NCI-H128 (cell line): ENCODE data around the gene ROR2.

ENCODE experiments used
- DNase-seq: peaks from one replicate; lab custom pipeline; 2025; ENCODE audit not compliant: unreplicated experiment; lab: John Stamatoyannopoulos, UW

Gene ROR2

DNA sequence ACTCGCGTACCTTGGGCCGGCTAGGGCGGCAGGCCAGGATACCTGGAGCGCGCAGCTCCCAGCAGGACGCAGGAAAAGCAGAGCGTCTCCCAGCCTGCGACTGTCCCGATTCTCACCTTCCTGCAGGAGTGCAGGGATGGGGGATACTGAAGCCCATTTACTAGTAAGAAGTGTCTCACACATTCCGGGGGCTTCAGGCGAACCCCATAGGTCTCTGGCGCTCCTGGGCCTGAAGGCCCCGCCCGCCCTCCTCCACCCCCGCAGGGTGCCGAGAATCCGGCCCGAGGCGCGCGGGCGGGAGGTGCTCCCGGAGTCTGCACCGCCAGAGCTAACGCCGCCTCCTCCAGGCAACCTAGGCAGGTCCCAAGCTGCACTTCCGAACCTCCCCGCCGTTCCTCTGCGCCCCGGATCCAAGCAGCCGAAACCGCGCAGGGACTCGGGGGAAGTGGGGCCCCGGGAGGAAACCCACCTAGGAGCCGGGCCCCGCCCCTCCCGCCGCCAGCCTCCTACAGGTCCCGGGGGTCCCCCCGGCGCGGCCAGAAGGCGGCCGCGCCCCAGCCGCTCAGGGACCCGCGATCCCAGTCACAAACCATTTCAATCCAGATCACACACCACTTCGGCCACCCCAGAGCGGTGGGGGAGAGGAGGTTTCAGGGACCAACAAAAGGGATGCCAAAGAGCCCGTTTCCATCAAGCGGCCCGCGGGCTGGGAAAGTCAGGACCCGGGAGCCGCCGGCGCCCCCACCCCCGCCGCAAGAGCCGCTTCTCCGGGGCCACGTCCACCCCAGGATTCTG, 1.2 kb downstream of the ROR2 start:
- no peak for DNase-seq

DNA sequence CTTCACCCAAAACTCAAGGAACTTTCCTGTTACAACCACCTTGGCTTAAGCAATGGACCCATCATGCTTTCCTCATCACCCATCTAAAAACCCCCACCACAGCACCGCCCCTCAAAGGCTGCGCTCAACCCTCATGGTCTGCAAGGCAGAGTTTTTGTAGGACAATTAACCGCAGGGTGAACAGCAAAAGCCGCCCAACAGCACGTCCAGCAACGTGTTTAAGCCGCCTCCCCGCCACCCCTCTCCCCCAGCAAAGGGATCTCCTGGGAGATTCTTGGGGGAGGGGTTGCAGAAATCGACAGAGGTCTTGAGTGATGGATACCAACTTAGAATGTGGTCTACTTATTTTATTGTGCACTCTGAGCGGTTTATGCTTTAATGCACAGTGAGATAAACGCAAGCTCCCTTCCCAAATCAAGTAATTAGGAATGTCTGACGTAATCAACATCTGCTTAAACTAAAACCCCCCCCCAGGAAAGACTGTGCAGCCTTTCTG, 1.9 kb downstream of the ROR2 start:
- no peak for DNase-seq

DNA sequence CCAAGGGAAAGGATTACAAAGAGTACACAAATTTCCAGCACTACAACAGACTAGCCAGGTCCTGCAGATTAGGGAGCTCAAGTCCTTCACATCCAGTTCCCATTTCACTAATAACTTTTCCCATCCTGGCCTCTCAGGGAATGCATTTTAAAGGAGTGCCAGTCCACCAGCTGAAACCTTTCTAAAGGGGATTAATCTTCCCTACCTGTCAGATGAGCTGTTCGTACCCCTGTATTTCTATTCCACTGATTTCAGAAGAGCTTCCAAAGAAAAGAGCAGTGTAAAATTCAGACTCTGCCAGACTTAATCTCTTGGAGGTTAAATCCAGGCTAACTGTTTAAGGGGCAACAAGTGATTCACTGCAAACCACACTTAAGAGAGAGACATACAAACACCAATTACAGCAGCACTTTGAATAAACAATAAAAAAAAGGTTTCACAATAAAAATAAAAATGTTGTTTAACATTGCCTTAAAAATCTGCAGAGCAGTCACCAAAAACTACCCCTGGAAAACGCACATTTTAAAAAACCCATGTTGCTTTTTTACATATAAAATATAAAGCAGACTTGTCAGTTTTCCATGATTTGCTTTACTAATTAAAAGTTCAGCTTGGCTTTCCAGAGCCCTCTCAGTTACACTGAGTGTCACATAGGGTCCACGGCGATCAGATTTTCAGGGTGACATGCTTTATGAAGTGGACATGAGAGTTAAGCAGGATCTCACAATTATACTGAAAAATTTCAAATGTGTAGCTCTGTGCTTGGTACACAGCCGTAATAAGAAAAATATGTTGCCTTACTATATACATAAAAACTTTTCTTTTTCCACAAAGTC, 3.2 kb downstream of the ROR2 start:
- no peak for DNase-seq

DNA sequence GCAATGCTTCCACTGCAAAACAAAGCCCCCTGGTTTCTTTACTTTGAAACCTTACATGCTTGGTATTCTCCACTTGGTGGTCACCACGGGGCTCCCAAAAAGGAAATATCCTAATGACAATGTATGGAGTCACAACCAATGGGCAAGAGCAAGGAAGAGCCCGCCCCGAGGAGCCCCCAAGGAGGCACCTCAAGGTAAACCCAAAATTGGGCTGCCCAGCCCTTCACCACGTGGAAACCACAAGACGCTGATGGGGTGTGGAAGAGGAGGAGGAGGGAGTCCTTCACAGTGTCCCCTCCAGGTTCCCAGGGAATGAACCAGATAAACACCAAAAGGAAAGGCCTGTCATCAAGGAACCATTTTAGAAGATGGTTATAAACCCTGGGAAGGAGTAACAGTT, 3.8 kb downstream of the ROR2 start:
- DNase-seq, result no peak

DNA sequence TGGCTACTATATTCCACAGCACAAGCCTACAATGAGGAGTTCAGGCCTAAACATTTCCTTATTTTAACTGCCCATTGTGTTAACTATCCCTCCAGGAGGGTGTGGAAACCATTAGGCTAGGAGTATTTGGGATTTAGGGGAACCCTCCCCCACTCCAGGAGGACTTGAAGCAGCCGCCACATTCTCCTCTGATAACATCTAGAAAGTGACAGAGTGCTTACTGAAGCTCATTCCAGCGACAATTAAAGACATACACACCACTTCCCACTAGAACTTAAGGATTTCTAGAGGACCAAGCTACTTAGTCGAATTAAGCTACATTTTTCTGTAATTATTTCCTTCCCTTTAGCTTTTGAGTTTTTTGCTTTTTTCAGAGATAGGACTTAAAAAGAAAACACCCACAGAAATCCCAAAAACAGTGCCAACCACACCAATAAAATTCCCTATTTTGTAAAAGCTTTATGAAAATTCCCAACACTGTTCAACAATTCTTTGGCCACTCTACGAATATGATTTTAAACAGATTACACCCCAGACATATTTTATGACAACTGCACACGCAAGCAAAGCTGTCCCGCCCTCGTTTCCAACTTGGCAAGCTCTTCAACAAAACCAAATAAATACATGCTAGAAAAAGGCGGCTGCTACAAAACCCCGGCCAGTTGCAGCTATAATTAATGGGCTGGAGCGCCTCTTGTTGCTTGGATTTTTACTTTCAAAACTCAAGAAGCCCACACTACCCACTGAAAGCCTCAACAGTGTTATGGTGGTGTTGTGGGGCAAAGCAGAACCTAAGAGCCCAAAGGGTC, 4.5 kb downstream of the ROR2 start:
- no peak for DNase-seq

DNA sequence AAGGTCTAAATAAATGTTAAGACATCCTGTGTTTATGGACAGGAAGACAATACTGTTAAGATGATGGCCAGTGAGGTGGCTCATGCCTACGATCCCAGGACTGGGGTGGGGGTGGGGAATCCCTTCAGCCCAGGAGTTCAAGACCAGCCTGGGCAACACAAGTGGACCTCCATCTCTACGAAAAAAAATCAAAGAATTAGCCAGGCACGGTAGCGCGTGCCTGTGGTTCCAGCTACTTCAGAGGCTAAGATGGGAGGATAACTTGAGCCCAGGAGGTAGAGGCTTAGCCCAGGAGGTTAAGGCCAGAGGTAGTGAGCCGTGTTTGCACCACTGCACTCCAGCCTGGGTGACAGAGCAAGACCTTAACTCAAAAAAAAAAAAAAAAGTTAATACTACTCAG, 5.3 kb downstream of the ROR2 start:
- DNase-seq, result no peak

DNA sequence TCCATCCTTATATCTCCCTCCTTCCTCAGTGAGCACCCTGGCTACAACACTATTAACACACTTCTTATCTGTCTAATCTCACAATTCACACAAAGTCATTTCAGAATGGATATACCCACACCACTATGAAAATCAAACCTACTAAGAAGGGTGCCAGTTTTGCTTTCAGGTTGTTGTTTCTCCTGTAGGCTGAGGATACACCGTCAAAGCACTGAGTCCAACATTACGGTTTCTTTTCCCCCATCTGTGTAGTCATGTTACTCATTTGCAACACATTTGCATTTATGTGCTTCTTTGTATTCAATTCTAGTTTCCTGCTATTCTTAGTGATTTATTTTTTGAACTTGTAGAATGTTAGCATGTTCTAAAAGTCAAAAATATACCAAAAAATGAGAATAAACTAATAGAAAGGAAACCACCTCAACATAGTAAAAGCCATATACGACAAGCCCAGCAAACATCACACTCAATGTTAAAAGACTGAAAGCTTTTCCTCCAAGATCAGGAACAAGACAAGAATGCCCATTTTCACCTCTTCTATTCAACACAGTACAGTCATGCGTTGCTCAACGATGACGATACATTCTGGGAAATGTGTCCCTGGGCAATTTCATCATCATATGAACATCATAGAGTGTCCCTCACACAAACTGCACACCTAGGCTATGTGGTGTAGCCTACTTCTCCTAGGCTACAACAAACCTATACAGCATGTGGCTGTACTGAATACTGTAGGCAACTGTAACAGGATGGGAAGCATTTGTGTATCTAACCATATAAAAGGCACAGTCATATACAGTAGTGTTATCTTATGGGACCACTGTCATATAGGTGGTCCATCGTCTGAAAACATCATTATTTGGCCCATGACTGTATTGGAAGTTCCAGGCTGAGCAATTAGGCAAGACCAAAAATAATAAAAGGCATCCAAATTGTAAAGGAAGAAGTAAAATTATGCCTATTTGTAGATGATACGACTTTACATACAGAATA, 6.3 kb downstream of the ROR2 start:
- no peak for DNase-seq

DNA sequence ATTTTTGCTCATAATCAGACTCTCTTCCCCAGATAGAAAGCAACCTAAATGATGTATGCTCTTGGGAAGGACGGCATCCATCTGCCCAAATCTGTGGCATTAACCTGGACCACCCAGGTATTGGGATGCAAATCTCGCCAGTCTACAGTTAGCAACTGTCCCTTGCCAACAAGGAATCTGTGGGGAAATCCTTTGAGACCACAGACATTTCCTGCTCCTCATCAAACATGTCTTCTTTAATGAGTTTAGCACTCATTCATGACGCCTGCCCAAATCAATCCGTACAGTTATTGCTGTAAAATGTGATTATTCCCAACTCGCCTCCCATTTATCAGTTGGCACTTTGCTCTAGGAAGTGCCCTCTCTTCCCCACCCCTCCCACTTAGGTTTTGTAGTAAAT, 7.8 kb downstream of the ROR2 start:
- no peak for DNase-seq

DNA sequence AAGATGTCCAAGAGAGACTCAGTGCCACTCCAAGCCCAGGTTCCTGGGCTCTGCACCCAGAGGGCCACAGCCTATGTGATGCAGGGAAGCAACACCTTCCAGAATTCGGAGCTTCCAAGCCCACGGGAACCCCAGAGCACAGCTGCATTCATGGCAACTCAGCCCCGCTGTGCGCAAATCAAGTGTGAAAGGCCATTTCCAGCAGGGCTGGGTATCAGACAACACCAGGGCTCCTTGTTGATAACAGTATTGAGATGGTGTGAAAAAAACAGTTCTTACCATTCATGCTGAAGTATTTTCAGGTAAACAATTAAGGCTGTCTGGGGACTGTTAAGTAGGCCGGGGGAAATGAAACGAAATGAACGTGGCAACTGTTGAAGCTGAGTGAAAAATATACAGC, 10.1 kb downstream of the ROR2 start:
- DNase-seq, result no peak

DNA sequence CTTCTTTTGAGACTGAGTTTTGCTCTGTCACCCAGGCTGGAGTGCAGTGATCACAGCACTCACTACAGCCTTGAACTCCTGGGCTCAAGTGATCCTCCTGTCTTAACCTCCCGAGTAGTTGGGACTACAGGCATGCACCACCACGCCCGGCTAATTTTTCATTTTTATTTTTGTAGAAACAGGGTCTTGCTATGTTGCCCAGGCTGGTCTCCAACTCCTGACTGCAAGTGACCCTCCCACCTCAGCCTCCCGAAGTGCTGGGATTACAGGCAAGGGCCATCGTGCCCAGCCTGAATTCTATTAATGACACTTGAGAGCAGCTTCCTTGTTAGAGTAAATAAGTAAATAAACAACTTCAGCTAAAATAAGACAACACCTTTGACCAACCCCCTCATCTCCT, 12.3 kb downstream of the ROR2 start:
- no peak for DNase-seq

DNA sequence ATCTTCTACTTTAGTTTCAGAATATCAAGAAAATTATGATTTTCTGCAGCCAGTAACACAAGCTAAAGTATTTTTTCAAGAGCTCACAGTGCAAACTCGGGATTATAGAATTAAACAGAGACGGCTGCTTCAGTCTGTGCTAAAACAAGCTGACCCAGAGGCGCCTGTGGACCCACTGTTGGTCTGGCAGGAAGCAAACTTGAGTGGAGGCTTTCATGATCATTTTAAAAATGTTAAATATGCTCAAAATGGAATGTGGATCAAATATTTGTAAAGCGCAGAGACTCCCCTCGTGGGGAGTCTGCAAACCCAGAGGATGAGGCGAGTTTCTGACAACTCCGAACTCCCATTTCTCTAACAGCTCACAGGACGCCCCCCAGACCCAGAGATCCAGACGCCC, 13.0 kb downstream of the ROR2 start:
- no peak for DNase-seq

DNA sequence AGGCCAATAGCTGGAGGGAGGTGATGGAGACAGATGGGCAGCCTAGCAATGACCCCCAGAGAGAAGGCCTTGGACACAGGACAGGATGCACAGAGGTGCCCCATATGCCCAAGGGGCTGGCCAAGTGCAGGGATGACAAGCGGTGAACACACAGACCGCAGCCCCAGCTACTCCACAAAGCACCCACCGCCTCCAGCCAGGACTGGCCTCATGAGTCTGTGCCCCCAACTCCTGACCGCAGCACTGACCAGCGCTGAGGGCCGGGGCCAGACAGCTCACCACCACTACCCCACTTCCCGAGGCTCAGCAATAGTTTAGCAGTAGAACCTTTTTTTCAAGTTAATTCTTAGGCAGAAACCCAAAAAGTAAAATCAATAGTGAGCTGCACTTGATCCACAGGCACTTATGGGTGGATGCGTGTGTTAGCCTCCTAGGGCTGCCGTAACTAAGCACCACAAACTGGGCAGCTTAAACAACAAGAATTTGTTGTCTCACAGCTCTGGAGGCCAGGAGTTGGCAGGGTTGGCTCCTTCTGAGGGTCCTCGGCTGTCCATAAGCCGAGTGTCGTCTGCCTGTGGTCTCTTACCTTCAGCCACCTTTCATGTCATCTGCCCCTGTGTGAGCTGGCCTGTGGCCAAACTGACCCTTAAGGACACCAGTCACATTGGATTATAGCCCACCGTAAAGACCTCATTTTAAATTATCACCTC, 14.1 kb downstream of the ROR2 start:
- no peak for DNase-seq

DNA sequence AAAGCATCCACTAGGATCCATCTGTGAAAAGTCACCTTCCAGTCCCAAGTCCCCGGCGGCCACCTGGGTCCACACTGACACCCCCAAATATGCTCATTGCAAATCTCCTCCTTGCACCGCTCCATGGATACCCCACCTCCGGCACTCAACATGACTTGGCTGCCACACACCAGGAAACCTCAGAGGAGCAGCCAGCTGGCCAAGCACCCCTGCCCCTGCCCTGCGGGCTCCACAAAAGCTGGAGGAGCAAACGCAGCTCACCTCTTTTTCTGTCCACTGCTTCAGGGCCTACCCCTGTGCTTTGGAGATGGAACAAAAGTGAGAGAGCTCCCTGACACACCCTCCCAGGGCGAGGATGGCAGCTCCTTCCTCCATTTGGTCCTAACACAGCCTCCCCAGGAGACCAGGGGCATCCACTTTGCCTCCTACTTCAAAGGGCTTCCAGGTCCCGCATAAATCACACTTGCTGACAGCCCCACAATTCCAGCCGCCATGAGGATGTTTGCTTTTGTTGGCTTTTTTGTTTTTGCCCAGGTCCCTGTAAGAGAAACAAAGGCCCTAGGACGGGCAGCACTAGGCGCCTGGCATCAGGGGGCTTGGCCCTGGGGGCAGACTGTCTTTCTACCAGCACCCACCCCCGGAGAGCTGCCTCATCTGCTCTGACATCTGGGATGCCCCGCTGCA, 14.8 kb downstream of the ROR2 start:
- DNase-seq, result no peak

DNA sequence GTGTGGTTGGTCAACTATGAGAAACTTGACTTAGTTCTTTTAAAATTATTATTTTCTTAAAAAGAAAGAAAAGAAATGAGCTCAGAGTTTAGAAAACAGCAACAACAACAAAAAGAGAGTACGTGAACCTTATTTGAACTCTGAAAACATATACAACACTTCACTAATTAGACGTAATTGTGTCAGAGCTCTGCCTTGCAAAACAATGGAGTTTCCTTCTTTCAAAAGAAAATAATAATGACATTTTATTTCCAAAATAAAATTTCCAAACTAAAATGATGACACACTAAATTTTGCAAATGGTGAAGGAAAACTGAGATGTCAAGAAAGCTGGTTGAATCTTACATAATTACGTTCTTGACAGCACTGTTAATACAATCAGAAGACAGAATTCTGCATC, 15.4 kb downstream of the ROR2 start:
- no peak for DNase-seq

DNA sequence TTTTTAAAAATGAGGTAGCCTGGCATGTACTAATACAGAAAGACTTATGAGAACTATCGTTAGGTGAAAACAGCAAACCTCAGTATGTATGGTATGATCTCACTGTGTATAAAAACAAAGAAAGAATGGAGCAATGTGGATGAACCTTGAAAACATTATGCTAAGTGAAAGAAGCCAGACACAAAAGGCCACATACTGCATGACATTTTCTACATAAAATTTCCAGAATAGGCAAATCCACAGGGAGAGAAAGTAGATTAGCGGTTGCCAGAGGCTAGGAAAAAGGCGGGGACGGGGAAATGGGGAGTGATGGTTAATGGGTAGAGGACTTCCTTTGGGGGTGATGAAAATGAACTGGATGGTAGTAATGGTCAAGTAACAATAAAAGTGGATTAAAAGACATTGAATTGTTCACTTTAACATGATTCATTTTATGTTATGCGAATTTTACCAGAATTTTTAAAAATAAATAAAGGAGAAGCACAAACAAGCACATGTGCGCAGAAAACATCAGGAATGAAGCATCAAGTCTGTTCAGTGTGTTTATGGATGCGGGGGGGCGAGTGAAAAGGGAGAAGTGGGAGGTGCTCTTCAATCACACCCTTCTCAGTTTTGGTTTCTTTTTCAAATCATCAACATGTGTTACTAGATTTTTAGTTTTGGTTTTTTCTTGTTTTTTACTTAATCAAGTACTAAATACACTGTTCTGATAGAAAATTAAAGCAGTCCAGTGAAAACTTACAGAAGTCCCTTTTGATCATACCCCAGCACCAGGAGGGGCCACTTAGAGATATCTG, 16.3 kb downstream of the ROR2 start:
- no peak for DNase-seq

DNA sequence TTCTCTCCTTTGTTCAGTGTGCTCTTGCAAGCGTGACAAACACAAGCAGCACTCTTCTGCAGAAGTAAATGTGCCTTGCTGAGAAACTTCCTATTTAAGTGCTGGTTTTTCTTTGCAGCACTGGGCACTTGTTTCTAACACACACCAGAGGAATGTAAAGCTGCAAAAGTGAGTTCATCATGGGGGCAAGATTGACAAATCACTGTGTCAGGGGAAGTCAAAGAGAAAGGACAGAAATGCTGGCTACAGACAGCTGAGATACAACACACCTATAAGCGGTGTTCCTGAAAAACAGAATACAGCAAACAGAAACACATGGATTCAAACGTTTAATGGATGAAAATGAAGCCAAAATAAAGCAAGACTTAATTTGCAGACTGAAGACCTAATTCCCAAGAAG, 19.6 kb downstream of the ROR2 start:
- no peak for DNase-seq

DNA sequence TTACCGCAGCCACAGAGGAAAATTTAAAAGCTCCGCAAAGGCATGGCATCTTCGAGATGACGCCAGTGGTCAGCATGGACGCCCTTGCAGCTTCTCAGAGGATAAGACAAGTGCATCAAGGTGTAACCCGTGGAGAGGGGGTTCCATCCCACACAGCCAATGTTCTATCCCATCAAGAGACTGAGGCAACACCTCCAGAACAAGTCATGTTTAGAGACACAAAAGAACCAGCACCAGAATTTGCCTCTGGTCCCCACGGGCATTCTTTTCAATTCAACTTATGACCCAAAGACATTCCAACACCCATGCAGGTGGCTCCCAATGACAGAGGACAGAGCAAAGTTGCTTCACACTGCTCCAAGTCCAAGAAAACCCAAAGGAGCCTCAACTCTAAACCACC, 20.7 kb downstream of the ROR2 start:
- no peak for DNase-seq

DNA sequence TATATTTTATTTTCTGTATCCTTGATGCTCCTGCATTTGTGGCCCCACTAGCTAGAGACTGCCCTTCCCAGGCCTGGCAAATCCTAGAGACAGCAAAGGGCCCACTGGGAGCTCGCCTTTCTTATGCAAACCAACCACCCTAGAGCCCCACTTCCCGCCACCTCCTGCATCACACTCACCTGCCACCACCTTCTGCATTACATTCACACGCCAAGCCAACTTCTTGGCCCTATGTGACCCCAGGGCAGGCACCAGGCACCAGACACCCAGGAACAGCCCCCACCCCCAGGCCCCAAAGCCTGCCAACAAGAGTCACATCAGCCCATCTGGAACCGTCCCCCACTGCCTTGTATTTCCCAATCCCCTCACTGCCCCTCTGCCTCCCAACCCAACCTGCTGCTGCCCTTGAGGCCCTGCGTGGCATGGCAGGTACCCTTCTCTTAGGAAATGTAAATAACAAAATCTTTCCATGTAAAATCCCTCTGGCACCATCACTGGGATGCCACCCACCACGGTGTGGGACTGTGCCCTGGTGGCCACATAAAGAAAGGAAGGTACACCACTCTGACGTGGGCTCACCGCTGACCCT, 22.0 kb downstream of the ROR2 start:
- no peak for DNase-seq
